Muscle of arm (tissue), 12 donors: ENCODE measurements around the gene SH2D2A. TPM values are rescaled to one million over a fixed set of nuclear protein-coding genes. Genes with fewer than 3 reads are reported as not detected.
A peak's percentile ranks its signal among the peaks of the same experiment; 100 is the strongest.

Experiments
- DNase-seq: peaks from one replicate; pipeline ENCODE4 v3.0.0-alpha.2; 2013
- polyA plus RNA-seq, 12 donors: library from polyadenylated mRNA; unstranded; fragments of 120-200 nt; gene quantifications; one replicate each; pipeline ENCODE4 v1.2.1, GENCODE V29; 2013; ENCODE audit not compliant: insufficient read length in 12 of 12

The SH2D2A gene
- polyA plus RNA-seq, 12 donors = 0.26 to 1.4 (median 0.56) TPM; not detected in 2

DNA sequence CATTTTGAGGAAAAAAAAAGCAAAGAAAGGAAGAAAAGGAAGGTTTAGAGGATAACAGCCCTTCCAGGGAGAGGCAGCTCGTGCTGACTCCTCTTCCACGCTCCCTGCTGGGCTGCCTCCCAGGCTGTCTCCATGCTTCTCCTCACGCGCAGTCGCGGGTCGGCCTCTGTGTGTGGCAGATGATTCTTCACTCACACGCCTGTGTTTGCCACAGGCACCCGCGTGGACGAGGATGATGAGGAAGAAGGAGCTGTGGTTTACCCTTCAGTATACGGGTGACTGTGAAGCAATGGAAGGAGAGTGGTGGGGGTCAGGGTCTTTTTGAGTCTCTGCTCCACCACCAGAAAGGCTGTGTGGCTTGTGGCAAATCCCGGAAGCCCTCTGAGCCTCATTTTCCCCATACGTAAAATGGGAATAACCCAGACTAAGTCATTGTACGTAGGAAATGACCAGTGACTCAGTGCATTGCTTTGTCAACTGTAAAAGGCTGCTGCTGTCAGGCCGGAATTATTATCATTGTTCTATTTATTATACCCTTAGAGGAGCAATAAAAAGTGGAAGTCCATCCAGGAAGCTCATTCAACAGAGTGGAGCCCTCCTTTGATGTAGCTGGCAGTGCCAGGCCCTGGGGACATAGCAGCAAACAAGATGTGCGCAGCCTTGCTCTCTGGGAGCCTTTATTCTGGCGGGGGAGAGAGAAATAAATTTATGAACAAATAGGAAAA, 11.9 kb upstream of the SH2D2A start:
- no peak for DNase-seq

DNA sequence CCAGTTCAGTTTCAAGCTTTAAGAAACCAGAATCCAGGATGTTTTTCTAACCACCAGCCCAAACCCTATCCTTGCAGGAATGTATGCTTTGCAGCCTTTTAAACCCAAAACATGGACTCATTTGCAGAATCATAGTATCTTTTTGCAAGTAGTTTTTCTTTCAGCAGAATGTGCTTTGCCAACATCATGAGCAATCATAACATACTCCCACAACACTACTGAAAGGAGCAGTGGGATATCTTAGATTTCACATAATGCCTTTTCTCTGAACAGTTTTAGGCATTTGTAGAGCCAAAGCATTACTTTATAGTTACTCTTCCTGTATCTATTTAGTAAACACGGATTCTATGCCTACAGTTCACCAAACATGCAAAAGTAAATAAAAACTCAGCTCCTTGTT, 10.0 kb upstream of the SH2D2A start:
- DNase-seq = no peak

DNA sequence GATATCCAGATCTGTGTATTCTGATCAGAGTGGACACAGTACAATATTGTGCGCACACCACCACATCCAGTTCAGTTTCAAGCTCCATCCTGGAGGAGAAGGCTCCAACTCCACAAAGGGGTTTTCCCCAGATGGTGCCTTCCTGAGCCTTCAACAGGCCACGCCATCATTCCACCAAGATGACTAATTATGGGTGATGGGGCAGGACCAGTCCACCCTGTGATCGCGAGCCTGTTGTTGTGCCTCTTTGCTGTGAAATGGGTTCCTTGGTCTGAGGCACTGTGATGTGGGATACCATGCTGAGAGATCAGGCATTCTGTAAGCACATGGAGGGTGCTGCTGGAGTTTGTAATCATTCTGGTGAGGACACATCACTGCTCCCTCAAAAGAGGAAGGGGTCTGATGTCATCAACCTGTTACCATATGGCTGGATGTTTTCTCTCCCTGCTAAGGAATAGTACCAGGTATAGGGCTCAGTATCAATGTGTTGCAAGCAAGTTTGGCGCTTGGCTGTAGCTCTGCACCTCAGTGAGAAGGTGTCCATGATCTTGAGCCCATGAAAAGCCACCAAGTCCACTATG, 6.7 kb upstream of the SH2D2A start:
- no peak for DNase-seq

DNA sequence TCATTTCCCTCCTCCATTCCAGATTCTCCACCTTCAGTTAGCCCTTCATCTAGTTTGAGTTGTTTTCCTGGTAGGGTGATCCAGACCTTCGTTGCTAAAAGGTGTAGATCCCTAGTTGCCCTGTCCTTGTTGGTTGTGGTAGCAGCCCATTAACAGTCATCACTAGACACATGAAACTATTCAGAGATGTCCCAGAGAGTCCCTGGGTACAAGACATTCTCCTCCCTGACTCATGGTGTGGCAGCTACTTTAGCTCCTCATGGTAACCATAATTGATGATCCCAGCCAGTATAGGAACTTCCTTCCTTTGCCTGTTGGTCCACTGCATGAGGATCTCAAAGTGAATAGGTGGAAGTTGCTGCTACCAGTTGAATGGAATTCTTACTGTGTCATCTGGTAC, 6.0 kb upstream of the SH2D2A start:
- DNase-seq = no peak

DNA sequence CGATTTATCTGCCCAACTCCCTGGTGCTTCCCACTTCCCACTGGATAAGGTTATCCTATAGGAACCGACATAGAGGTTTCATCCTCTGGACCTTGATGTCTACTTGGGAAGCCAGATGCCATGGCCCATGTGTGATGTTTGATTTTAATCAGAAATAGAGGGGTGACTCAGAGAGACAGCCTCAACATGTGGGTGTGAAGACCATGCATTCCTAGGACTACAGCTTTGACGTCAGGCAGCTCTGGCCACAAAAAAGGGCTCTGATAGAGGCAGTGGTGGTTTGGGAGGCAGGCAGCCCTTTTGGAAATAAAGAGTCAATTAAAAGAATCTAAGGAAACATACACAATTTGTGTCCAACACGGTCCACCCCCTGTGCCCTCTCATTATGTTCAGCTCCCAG, 5.2 kb upstream of the SH2D2A start:
- DNase-seq = no peak

DNA sequence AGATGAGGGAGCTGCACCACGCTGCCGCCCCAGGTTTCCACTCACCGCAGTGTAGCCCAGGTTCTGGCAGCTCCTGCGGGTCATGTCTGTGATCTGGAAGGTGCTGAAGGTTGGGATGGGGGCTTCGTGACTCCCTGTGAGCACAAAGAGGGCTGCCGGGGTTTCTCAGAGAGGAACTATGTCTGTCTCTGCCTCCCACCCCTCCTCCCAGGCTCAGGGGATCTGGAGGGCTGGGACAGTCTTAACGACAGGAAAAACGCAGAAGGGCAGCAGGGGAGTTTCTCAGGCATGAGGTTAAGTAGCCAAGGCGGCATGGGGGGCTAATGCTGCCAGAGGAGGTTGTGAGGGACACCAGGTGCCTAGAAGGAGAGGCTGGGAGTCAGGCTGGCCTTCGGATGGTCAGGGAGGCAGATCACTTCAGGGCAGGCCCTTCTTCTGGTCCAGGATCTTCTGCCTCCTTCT, 656 bp downstream of the SH2D2A start:
- no peak for DNase-seq

DNA sequence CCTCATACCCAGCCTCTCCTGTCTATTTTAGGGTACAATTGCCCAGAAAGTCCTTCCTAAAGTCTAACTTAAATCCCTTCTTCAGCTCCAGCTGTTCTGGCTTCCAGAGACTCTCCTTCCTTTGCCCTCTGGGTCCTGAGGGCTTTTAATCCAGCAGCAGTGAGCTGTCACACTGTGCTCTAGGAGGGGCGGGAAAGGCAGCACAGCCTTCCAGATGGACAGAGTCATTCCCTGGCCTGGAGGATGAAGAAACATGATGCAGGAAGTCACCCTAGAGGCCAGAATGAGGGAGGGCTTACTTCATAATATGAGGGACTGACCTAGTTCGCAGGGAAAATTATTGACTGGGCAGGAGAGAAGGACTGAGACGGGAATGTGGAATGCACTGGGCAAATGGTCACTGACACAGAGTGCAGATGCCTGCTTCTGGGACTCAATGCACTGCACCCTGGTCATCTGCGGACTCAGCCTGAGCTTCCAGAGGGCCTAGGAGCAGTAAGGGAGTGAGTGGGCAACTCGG, 1.3 kb downstream of the SH2D2A start:
- peak; percentile 85 for DNase-seq

DNA sequence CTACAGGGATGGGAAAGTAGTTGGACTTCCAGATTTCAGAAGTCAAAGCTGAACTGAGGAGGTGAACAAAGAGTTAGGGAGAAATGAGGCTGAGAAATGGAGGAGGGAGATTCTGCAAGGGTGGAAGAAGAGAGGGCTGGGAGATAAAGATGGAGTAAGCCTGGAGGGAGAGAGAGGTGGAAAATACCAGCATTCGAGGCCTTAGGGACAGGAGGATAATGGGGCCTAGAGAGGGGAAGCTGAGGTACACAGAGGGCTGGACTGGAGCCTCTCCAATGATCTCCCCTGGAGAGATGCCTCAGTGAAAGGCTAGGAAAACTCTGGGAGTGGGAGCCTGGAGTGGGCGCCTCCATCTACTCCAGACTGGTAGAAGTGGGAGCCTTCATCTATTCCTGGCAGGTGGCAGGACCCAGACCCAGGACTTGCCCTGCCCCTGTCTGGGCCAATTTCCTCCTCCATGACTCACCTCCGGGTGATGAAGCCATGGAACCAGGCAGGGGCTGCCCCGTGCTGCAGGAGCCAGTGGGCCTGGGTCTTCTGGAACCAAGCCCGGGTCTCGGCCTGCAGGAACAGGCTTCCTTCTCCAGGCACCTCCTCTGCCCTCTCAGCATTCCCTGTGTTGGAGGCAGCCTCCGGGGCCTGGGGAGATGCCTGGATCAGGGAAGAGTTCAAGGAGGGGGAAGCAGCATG, 1.9 kb downstream of the SH2D2A start:
- DNase-seq = no peak

DNA sequence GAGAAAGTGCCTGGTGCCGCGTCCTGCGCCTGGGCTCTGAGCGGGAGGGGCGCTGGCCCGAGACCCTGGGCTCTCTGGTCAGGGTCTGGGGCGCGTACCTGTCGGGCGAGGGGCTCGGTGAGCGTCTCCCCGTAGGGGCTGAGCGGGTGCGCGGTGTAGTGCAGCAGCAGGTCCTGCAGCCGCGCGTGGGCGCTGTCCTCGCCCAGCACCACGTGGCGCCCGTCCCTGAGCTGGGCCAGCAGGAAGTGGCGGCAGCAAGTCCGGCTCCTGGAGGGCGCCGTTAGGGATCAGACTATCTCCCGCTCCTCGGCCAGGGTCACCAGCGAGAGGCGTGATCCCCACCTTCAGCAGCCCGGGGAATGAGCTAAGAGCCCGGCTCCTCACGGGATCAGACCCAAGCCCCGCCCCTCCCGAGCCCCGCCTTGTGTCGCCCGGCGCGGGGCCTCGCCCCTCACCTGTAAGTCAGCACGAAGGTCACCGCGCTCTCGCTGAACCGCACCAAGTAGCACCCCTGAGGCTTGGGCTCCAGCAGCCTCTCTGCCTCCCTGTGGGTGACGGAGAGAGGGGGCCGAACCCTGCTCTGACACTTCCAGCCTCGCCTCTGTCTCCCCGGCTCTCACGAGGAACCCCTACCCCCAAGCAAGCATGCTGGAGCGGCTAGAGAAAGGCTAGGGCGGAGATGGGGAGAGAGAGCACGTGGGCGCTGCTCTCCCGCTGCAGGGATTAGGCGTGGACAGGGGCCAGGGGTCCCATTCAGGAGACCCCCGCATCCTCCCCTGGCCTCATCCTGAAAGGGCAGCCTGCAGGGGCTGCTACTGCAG, 2.7 kb downstream of the SH2D2A start:
- DNase-seq = no peak

DNA sequence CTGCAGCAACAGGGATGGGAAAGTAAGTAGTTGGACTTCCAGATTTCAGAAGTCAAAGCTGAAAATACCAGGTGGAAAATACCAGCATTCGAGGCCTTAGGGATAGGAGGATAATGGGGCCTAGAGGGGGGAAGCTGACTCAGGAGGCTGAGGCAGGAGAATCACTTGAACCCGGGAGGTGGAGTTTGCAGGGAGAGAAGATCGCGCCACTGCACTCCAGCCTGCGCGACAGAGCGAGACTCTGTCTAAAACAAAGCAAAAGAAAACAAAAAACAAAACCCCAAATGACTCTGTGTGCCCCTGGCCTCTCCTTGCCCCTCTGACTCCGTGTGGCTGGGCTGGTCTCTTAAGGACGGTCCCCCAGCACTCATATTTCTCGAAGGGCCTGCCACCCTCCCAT, 3.4 kb downstream of the SH2D2A start:
- no peak for DNase-seq

DNA sequence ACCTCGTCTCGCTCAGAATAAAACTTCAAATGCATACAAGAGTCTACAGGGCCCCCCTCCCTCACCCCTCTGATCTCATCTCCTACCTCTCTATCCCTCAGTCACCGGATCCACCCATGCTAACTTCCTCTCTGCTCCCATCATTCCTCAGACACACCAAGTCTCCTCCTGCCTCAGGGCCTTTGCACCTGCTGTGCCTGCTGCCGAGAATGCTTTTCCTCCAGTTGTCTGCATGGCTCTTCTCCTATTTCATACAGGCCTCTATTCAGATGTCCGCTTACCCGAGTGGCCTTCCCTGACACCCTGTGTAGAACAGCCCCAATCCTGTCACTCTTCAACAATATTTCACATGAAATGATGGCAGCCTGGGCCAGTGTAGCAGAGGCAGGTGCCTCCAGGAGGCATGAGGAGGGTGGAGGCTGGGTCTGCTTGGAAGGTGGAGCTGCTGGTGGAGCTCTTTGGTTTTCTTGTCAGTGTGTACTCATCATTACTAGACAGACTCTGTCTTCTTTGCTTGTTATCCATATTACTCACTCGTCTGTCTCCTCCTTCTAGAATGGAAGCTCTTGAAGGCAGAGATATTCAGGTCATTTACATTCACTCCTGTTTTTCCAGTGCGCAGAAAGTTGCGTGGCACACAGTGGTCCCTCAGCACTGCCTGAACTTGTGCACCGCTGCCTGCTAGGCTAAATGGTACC, 4.2 kb downstream of the SH2D2A start:
- DNase-seq = no peak

DNA sequence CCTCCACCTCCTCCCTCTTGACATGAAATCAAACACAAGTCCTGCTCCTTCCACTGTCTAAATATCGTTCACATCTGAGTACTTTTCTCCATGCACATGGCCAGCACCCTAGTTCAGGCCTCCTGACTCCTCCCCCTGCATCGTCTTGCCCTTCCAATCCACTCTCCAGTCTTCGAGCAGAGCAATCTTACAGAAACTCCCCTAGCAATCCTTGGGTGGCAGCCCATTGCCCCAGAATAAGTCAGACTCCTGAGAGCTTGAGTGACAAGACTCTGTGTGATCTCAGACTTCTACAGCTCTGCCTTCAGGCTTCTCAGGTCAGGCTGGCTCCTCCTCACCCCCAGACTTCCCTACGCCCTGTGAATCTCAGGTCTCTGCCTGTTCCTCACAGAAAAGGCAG, 5.5 kb downstream of the SH2D2A start:
- no peak for DNase-seq

DNA sequence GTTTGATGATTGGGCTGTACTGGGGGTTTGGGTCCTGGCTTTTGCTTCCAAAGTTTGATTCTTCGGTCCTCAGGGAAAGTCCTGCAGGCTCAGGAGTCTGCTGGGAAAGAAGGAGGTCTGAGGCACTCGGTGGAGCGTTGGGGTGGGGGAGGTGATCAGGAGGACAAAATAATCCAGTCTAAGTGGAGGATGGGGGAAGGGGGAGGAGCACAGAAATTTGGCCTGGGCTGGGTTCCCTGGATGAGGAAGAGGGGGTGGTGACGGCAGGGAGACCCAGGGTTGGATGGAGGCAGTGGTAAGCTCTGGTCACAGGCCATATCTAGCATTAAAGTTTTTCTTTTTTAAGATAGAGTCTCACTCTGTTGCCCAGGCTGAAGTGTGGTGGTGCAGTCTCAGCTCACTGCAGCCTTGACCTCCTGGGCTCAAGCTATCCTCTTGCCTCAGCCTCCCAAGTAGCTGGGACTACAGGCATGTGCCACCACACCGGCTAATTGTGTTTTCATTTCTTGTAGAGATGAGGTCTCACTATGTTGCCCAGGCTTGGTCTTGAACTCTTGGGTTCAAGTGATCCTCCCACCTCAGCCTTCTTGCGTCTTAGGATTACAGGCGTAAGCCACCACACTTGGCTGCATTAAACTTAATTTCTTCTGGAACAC, 6.8 kb downstream of the SH2D2A start:
- no peak for DNase-seq

DNA sequence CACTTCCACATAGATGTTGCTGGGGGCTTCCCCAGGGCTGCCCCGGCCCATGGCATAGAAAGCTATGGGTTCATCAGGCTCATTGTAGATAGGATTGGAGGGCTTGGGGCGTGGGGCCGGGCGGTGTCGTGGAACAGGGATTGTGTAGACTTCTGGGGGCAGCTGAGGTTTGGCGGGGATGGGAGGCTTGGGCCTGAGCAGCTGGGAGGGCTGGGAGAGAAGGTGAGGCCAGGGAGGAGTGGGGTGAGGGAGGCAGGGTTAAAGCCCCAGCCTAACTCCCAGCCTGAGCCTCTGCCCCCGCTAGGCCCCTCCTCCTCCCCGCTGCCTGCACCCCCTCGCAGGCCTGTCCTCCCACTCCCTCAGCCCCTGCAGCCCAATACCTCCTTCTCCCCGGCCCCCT, 7.4 kb downstream of the SH2D2A start:
- no peak for DNase-seq

DNA sequence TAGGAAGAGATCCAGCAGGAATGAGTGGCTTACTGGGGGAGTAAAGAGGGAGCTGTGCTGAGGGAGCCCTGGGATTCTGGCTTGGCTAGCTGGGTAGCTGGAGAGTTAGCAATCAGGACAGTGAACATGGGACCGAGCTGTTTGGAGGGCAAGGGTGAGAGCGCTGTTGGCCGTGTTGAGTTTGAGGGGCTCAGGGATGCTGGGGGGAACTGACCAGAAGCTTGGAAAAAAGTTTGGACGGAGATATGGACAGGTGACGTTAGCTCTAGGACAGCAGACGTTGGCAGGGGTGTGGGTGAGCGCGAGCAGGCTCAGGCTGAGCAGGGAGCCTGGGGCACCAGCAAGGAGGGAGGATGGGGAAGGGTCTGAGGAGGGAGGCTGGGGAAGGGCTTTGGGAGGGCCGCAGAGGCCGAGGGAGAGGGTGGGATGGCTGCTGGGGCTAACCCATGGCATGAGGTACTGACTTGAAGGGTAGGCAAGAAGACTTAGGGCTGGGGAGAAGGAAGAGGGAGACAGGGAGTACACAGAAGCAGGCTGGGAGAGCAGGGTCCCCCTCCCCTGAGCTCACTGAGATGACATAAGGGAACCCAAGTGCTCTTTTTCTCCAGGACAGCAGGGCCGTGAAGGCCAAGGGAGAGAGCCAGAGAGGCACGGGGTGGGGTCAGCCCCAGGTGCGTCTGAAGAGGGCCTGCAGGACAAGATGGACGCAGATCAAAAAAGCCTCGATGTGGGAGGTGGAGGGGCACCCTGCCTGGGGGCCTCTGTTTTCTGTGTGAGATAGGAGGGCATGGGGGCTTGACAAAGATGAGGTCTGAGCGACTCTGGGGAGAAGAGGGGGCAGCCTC, 8.2 kb downstream of the SH2D2A start:
- DNase-seq = no peak

DNA sequence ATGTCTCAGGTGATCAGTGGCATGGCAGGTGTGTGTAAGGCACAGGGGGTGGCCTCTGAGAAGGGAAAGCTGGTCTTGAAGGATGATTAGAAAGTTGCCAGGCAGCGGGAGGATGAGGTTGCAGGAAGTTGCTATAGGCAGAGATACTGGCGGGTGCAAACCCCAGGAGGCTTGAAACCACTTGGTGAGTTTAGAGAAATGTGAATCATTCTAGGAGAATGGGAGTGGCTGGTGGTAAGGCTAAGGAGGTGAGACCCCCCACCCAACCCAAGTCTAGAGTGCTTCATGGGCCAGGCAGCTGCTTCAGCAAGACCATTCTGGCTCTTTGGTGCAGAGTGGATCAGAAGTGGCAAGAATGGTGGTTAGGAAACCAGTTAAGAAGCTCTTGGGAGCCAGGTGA, 9.0 kb downstream of the SH2D2A start:
- no peak for DNase-seq

DNA sequence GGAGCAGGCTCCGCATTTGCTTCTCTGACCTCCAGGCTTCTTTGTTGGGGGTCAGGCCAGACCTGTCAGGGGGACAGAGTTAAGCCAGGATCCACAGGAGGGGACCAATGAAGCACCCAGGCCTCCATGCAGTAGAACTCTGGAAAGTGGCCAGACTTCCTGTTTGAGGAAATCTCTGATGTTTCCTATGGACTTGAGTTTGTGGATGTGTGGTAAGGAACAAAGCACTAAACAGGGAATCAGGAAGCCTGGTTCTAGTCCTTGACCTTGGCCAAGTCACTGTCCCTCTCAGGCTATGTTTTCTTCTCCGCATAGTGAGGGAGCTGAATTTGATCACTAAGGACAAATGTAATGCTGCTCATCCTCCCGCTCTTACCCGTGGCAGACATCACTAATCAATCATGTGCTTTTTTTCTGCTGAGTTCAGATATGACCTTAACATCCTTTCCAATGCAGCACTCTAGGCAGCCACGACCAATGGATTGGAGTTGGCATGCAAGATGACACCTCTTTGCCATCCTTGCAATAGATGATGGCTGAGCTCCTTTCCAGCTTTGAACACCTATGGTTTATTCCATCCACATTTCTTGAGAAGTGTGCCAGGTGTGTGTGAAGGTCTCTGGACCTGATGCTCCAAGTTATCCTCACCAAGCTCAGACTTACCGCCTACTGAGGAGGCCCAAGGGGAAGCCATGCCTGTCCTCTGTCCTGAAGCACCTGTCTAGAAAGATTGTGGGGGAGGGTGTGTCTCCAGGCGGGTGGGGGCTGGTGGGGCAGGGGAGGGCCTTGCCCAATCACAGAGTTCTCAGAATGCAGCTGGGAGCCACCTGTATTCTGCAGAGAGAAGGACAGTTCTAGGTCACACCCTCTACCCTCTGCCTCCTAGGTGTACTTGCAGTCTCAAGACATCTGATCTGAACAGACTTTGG, 9.9 kb downstream of the SH2D2A start:
- no peak for DNase-seq

DNA sequence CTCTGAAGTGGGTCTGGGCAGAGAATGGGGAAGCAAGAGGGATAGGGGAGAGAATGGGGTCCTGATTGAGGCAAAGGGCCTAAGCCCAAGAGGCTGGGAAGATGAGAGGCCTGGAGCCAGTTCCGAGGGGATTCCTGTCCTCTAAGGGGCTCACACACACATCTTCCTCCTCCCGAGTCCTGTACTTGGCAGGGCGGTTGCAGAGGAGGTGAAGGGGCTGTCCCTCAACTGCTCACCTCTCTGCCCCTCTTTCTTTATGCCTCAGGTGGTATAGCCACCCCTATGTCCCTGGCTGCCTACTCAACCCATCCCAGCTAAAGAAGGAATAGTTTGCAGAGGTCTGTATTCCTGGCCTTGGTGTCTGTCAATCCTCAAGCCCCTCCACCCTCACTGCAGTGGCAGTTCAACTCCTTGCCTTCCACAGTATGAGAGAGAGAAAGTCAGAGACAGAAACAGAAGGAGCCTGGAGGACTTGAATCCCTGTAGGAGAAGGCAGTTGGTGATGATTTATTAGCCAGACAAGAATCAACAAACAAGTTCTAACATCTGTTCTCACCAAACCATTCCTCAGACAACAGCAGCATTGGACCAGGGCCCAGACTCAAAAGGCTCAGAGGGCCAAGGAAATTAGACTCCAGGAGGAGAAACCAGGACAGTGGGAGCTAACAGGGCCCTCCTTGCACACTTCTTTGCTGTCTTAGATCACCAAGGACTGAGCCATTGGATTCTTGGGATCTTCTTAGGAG, 10.7 kb downstream of the SH2D2A start:
- DNase-seq = peak; percentile 61
